ENCODE measurements around the gene SPI1.
"Not testable (repeated sequence)": the region's sequence is repeated elsewhere in the genome, so short reads cannot be mapped to it uniquely, and the experiment has no call there.

The SPI1 gene

DNA sequence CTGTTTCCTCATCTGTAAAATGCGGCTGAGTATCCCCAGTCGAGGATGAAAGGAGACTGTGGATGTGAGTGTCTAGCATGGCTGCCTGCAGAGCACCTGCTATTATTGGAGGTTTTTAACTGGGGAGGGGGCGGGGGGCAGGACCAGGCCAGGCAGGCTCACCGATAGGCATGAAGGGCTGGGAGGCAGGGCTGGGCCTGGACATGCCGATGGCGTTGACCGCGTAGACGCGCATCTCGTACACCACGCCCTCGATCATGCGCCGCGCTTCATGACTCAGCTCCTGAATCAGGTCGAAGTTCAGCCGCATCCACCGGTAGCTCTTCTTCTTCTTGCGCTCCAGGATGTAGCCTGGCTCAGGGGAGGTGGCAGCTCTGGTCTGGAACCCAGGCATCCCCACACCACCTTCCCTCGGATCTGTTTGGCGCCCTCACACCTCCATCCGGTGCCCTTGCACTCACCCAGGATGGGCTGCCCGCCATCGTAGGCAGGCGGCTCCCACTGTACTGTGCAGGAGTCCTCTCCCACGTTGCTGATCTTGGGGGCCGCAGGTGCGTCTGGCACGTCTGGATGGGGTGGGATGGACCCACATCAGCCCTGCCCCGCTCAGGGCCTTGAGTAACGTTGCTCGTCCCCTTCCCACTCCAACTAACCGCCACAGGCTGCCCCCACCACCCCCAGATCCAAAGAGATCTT, 41.0 kb downstream of the SPI1 start:
- DNase-seq: no peak

DNA sequence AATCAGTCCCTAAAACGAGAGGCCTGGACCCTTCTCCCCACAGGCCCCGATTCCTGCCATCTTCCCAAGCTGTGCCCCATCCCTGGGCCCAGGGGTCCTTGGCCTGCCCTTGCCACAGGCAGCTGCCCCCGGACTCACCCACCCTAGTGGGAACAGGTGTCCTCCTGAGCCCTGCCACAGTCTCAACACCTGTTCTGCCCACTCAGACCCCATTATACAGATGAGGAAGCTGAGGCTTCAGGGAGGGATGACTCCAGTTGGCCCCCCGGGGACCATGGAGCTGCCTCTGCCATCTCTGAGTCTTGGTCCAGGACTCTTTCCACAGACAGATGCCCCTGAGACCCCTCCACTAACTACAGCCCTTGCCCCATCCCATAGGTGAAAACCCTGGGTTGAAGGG, 41.8 kb downstream of the SPI1 start:
- DNase-seq: no peak

- DNase-seq: no peak
Measured at GRCh38 chr11:47335733-47336132, 42.6 kb downstream of the SPI1 start.

GRCh38 chr11:47334699-47335411, 43.5 kb downstream of the SPI1 start:
- not testable (repeated sequence) for DNase-seq

DNA sequence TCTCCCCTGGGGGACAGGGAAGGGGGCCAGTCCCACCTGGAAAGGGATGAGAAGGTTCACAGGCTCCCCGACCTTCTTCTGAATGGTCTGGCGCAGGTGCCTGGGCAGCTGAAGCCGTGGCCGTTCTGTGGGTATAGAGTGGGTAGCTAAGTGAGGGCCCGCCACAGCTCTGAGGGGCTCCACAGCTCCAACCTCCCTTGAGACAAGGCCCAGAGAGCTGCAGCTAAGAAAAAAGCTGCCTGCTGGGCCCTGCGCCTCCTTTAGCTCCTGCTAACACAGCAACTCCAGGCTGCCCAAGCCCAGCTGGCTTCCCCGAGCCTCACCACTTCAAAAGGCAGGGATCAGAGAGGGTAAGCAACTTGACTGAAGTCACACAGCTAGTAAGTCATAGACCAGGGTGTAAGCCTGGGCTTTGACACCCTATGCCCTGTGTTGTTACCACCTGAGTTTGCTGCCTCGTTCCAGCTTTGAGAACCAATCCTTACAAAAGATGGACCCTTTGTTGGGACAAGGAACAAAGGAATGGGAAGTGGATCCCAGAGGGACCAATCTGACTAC, 44.4 kb downstream of the SPI1 start:
- no peak for DNase-seq

DNA sequence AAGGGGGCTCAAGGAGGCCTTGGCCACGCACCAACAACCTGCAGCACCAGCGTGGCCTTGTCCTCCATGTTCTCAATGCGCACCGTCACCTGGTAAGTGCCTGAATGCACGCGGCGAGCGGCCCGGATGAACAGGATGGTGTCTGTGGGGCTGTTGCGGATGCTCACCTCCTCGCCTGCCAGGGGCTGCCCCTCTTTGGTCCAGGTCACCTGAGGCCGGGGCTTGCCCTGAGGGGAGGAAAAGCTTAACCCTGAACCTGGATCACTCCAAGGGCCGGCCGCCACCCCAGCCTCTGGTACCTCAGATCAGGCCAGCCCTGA, 44.9 kb downstream of the SPI1 start:
- DNase-seq: no peak

GRCh38 chr11:47332791-47333525, 45.4 kb downstream of the SPI1 start:
- DNase-seq: no peak

- DNase-seq: no peak
Measured at GRCh38 chr11:47332303-47332711, 46.0 kb downstream of the SPI1 start.

DNA sequence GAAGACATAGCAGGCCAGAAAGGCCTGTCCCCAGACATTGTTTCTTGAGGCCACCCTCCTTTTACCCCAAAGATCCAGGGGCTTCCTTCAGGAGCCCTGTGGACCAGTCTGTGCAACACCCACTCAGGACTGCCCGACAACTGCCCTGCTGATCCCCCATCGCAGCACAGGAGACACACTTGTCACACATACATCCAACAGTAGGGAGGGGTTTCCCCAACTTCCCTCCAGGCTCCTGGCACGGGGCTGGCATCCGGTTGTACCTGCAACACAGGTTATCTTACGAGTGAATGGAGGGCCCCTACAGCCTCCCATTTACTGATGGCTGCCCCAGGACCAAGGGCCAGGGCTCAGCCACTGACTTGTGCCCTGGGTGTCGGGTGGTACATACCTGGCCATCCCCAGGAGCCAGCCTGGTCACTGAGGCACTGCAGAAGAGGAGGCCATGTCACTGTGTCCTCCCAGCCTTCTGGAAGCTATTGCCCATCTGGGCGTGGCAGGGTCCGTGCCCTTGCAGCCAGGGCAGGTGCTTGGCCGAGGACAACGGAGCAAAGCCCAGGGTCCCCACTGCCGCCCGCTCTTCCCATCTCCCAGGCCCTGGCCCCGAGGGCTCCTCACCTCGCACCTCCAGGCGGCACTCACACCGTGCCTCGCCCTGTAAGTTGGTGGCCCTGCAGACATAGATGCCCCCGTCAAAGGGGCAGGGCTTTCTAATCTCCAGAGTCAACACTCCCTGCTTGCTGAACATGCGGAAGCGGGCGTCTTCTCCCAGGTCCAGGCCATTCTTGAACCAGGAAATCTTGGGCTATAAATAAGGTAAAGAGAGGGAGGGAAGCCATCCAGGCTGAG, 46.7 kb downstream of the SPI1 start:
- DNase-seq: no peak

GRCh38 chr11:47329987-47330931, 48.1 kb downstream of the SPI1 start:
- DNase-seq: peak; percentile 14

- no peak for DNase-seq
Measured at GRCh38 chr11:47329431-47329986, 48.8 kb downstream of the SPI1 start.

- DNase-seq: no peak
Measured at GRCh38 chr11:47328449-47329390, 49.6 kb downstream of the SPI1 start.

GRCh38 chr11:47327949-47328348, 50.4 kb downstream of the SPI1 start:
- no peak for DNase-seq

- DNase-seq: no peak
Measured at GRCh38 chr11:47327025-47327424, 51.3 kb downstream of the SPI1 start.

GRCh38 chr11:47326198-47326597, 52.1 kb downstream of the SPI1 start:
- no peak for DNase-seq

GRCh38 chr11:47325271-47326041, 52.9 kb downstream of the SPI1 start:
- DNase-seq: no peak

- DNase-seq: no peak
Measured at GRCh38 chr11:47324520-47324919, 53.8 kb downstream of the SPI1 start.

- no peak for DNase-seq
Measured at GRCh38 chr11:47318166-47318565, 60.2 kb downstream of the SPI1 start.

Measured in CD4-positive, alpha-beta T cell treated with Interleukin-17A for 4 hours (primary cell).